ENCODE measurements around the gene ASNS.
"Not testable (repeated sequence)": the region's sequence is repeated elsewhere in the genome, so short reads cannot be mapped to it uniquely, and the experiment has no call there.

The ASNS gene

GRCh38 chr7:97872025-97872669, at the start of gene ASNS:
Gene ASNS (minus strand): TSS chr7:97872408. CDS start chr7:97869156, 3,252 bp downstream.
- DNase-seq: peak; percentile 78

GRCh38 chr7:97921254-97921653, 49.0 kb upstream of the ASNS start:
- DNase-seq: not testable (repeated sequence)

- not testable (repeated sequence) for DNase-seq
Measured at GRCh38 chr7:97915267-97915666, 43.1 kb upstream of the ASNS start.

- DNase-seq: not testable (repeated sequence)
Measured at GRCh38 chr7:97912294-97912693, 40.1 kb upstream of the ASNS start.

GRCh38 chr7:97896893-97897292, 24.7 kb upstream of the ASNS start:
- not testable (repeated sequence) for DNase-seq

- not testable (repeated sequence) for DNase-seq
Measured at GRCh38 chr7:97891721-97892120, 19.5 kb upstream of the ASNS start.

GRCh38 chr7:97879527-97879926, 7.3 kb upstream of the ASNS start:
- not testable (repeated sequence) for DNase-seq

- DNase-seq: not testable (repeated sequence)
Measured at GRCh38 chr7:97874894-97875293, 2.7 kb upstream of the ASNS start.

GRCh38 chr7:97873606-97874005, 1.4 kb upstream of the ASNS start:
- no peak for DNase-seq

- DNase-seq: peak; percentile 10
Measured at GRCh38 chr7:97871659-97872024, 566 bp downstream of the ASNS start.

- DNase-seq: no peak
Measured at GRCh38 chr7:97868788-97869187, 3.4 kb downstream of the ASNS start.

- DNase-seq: no peak
Measured at GRCh38 chr7:97868314-97868713, 3.9 kb downstream of the ASNS start.

GRCh38 chr7:97865104-97865503, 7.1 kb downstream of the ASNS start:
- DNase-seq: no peak

GRCh38 chr7:97859606-97860204, 12.5 kb downstream of the ASNS start:
- no peak for DNase-seq

- DNase-seq: no peak
Measured at GRCh38 chr7:97858221-97858620, 14.0 kb downstream of the ASNS start.

- DNase-seq: no peak
Measured at GRCh38 chr7:97857544-97857943, 14.7 kb downstream of the ASNS start.

- no peak for DNase-seq
Measured at GRCh38 chr7:97851683-97852082, 20.5 kb downstream of the ASNS start.

GRCh38 chr7:97850262-97851031, 21.8 kb downstream of the ASNS start:
- DNase-seq: not testable (repeated sequence)

GRCh38 chr7:97847791-97848190, 24.4 kb downstream of the ASNS start:
- no peak for DNase-seq

GRCh38 chr7:97846945-97847344, 25.3 kb downstream of the ASNS start:
- no peak for DNase-seq

GRCh38 chr7:97845622-97846203, 26.5 kb downstream of the ASNS start:
- DNase-seq: peak; percentile 24

GRCh38 chr7:97844036-97844435, 28.2 kb downstream of the ASNS start:
- DNase-seq: no peak

- DNase-seq: no peak
Measured at GRCh38 chr7:97842772-97843345, 29.3 kb downstream of the ASNS start.

Data from CD4-positive, alpha-beta T cell treated with Interleukin-4 for 4 hours (primary cell).